Kidney glomerular epithelial cell (primary cell): ENCODE measurements around the gene RPL7A.

ENCODE experiments used
- DNase-seq: peaks from one replicate; lab custom pipeline; 2025; lab: John Stamatoyannopoulos, UW

RPL7A gene

DNA sequence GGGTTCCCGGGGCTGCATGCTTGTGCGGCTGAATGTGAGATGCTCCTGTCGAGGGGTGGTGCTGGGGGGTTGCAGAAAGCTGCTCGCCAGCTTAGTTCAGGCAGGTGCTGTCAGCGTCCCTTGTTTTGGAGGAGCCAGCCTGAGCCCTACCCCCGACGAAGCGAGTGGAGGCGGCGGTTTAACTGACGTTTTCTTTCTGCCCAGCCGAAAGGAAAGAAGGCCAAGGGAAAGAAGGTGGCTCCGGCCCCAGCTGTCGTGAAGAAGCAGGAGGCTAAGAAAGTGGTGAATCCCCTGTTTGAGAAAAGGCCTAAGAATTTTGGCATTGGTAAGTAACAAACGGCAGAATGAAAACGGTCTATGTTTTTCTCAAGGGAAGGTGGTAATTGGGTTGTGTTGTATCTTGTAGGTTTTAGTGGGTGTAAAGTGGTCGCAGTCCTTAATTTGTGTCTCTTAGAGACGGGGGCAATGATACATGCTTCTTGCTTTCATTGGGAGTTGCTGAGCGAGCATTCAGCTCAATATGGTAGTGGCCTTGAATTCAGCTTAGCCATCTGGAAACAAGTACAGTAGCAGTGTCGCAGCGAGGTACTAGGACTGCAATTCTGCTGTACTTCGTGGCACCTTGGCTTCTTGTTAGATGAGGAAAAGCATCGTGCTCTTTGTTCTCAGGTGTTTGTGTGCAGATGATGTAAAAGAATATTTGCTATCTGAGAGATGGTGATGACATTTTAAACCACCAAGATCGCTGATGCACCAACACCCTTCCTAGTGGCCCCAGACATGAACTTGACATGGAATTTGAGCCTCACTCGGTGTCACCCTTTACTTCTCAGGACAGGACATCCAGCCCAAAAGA lies 928 bp downstream of the RPL7A start:
- DNase-seq = no peak

- DNase-seq = no peak
These were observed 2.1 kb downstream of the RPL7A start for GRCh38 chr9:133349965-133350616.

GRCh38 chr9:133351526-133351907 lies 3.5 kb downstream of the RPL7A start:
- no peak for DNase-seq

GRCh38 chr9:133351908-133352634 lies 4.1 kb downstream of the RPL7A start:
- DNase-seq = no peak

DNA sequence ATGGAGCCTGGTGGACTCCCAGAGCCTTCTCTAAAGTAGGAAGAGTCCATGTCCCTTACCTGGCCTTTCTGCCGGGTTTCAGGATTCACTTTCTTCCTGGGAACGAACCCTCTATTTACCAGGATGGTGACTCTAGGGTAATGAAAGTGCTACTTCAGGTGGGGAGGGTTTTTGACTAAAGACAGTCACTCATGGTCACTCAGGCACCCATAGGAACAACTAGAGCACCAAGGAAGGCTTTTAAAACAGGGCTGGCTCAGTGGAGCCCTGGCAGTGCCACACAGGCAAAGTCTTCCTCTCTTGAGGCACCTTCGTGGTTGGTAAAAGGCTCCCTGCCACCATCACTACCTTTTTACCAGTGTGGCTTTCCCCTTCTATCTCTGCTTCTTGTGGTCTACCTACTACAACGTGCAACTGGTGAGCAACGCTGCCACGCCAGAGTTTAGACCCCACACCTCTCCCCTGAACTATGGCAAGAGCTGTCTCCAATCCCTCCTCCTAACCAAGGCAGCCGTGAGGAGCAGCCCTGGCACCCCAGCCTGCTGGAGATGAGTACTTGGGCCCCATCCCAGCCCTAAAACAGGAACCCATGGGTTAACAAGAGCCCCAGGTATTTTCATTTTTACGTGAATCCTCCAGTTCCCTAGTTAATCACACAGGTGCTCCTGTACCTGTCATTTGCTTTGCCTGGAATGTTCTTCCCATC lies 4.8 kb downstream of the RPL7A start:
- no peak for DNase-seq

DNA sequence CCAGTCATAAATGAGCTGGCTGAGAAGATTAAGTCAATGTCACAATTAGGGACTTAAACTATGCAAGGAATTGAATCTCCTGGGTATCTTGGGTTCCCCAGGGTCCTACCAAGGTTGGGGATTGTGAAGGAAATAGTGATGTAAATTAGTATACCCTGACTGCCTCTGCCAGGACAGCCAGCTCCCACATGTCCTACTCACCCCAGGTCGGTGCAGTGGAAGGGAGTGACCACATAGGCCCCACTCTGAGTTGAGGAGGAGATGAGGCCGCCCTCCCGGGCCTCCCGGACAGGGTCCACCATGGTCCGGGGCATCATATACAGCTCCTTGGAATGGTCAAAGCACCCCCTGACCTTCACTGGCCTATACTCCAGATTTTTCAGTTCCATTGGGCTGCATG lies 5.5 kb downstream of the RPL7A start:
- DNase-seq = no peak

DNA sequence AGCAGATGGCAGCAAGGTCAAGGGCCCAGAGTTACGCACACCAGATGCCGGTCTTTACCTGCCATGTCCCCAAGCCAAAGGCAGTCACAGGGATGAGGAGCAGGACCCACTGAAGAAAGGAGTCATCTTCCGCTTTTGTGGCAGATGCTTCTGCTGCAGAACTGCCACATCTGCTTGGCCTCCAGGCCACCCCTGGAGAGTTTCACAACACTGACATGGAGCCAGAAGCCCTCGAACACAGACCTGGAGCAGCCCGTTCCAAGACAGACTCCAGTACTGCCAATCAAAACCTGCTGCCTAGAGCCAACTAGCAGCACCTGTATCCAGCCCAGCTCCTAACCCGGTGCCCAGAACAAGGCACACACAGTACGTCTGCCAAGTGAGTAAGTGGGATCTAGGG lies 6.7 kb downstream of the RPL7A start:
- DNase-seq = no peak

GRCh38 chr9:133355881-133356357 lies 7.9 kb downstream of the RPL7A start:
- no peak for DNase-seq

DNA sequence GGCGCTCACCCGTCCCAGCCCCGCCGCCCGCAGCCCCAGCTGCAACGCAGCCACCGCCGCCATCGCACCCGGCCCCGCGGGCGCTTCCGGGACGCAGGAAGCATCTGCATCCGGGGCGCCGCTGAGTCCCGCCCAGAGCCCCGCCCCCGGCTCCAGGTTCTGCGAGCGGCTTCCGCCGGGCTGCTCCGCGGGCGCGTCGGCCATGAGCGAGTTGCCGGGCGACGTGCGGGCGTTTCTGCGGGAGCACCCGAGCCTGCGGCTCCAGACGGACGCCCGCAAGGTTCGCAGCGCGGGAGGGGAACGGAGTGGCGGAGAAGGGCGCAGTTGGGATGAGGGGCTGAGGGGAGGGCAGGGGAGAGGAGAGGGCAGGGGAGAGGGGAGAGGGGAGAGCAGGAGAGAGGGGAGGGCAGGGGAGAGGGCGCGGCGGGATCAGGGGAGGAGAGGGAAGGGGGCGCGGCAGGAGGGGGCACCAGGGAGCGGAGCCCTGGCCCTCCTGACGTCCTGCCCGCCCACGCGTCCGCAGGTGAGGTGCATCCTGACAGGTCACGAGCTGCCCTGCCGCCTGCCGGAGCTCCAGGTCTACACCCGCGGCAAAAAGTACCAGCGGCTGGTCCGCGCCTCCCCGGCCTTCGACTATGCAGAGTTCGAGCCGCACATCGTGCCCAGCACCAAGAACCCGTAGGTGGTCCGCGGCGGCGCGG lies 8.5 kb downstream of the RPL7A start, which contains the start of the genes SURF1 and SURF2:
Gene SURF1, minus strand, starts transcription at position 97 of the 701 bp plus-strand sequence. Its CDS starts 34 bp downstream, at position 63.
Gene SURF2, plus strand, starts transcription at position 160 of the 701 bp plus-strand sequence. Its CDS starts 43 bp downstream, at position 203.
- DNase-seq = peak; percentile 41

- DNase-seq = no peak
These were observed 9.6 kb downstream of the RPL7A start for GRCh38 chr9:133357656-133358055.

DNA sequence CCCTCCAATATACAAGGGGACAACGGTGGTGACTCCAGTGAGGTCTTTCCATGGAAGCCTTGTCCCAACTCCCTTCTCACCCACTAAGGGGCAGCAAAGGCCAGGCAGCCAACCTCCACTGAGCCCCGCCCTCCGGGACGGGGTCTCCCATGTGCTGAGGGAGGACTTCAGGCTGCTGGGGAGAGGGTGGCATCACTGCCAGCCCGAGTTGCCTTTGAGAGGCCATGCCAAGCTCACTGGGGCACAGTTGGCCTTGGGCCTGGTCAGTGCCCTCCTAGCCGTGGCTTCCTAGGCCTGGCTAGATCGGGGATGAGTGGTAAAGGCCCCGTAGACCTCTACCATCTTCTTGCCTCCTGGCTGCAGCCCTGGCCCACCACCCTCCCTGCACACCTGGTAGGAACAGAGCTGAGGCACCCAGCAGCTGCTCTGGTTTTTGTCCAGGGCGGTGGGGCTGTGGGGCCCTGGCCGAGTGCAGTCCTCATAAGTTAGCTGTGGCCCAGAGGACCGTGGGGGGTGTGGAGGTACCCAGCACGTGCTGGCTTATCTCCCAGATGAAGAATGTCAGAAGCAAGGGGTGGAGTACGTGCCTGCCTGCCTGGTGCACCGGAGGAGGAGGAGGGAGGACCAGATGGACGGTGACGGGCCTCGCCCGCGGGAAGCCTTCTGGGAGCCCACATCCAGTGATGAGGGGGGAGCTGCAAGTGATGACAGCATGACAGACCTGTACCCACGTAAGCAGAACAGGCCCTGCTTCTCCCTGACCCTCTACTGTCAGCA lies 11.6 kb downstream of the RPL7A start:
- DNase-seq = no peak

DNA sequence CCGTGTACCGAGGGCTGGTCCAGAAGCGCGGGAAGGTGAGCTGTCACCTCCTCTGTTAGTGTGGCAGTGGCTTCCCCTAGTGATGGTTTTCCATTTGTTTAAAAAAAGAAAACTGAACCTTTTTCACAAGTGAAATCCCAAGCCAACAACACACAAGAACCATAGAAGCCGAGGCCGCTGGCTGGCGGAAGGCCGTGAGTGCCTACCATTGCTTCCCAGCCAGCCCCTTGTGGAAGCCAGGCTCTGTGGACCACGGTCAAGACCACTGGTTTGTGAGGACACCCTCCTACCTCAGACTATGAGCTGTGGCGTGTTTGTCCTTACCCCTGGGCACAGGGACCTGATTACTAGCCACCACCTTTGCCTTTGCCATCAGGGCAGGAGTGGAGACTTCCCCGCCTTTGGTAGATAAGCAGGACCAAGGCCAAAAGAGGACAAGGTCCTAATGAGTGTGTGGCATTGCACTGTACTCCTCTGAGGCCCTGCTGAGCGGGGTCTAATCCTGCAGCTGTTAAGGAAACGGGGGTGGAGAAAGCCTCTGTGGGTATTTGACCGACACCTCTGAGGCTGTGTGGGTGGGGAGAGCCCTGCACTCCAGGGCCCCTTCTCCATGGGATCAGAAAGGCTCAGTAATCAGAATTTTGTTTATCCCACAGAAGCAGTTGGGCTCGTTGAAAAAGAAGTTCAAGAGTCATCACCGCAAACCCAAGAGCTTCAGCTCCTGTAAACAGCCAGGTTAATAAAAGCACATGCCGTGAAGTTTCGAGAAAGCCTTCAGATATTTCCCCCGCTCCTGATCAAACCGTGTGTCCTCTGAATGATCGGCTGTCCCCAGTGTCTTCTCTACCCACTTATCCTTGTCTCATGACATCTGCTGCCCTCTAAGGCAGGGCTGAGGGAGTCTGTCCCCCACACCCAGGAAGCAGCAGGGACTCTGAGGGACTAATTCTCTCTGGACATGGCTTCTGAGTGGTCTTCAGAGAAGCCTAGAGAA lies 12.7 kb downstream of the RPL7A start:
- DNase-seq = no peak

DNA sequence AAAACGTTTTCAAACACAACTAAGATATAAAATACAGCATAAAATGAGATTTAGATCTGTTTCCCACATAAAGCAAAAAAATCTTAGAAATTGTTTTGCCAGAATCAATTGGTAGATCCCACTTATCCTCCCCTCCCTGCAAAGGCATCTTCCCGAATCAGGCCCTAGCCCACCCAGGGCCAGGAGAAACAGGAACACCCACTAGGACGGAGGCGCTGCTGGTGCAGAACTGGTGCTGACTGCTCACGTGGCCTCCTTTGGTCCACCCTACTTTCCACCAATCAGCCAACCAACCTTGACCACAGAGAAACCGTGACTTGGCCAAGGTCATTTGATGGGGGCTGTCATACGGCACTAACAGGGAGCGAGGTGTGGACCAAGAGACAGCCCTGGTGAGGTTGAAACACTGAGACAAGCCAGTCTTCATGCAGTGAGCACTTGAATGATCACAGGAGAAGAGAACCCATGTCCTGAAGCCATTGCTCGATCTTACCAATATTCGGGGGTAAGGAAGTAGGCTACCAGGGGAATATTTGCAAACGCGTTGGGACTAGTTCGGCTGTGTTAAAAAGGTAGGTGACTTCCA lies 13.6 kb downstream of the RPL7A start:
- DNase-seq = no peak

DNA sequence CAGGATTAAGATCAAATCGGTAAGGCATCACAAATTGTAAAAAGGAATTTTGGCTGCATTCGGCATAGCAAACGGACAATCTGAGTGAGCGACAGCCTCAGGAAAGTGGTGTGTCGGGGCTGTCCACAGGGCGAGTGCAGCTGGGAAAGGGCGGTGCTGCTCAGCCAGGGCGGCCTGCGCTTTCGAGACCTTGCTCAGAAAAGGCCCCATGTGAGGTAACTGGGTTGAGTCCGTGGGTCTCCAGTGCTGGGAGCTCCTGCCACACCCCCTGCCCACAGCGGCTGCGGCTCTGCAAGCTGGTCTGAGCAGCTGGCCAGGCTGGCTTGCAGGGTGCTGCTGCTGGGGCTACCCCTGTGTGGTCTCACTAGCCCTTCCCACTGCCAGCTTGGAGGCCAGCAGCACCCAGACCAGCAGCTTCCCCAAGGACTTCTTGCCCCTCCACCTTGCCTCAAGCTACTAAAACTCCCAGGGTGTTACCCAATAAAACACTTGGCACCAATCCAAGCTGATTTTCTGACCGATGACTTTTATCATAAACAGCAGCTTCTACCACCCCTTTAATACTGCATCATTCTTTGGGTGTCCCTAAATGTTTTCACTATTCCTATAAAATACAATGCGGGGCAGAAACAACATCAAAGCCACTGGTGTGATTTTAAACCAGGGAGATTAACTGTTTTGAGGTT lies 14.5 kb downstream of the RPL7A start:
- DNase-seq = no peak

- no peak for DNase-seq
These were observed 18.4 kb downstream of the RPL7A start for GRCh38 chr9:133366435-133366834.

DNA sequence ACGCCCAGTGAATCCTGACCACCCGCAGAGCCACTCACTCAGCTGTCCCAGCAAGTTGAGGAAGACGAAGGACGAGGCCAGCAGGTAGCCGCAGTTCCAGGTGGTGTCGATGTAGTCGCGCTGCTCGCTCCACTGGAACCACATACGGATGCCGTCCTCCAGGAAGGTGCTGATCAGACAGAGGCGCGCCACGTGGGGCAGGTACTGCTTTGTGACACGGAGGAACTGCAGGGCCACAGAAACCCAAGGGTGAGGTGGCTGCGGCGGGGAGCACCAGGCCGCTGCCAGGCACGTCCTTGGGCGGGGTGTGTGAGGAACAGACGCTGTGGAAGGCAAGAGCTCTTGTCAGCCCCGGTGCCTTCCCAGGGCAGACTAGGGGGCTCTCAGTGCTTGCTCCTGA lies 19.2 kb downstream of the RPL7A start:
- DNase-seq = no peak

DNA sequence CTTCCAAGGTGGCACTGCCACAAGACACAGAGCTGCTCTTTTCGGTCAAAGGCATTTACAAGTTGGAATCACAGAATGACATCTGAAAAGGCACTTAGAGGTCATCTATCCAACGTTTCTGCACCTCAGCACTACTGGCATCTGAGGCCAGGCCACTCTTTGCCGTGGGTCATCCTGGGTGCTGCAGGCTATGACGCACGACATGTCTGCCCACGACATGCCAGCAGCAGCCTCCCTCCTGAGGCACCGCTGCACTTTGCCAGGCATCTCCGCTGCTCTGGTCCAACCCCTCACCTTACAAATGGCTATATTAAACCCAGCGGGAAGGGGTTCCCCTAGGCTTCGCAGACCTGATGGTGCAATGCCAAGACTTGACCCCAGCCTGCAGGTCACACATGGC lies 19.8 kb downstream of the RPL7A start:
- no peak for DNase-seq

DNA sequence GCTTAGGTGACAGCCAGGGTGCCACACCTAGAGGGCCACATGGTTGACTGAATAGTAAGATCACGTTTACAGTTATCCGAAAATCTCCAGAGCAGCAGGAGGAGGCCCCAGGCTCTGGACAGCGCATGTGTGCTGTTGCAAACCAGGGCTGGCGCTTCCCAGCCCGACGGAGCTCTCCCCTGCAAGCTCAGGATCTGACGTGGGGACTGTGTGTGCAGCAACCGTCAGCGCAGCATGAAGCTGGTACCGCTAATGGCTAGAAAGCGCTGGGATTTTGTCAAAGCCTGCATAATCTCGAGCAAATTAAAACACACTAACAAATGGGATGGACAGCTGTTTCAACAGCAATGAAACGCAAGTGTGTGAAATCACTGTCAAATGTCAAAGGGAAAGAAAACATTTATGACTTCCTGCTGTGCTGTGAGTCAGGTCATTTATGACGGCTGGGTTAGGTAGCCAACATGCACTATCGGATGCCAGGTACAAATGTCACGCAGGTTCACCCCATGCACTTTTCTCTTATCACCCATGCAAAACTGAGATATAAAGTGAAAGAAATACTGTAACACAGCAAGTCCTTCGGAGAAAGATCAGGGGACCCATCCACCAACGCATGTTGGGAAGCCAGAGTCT lies 20.3 kb downstream of the RPL7A start:
- DNase-seq = no peak
